Measurements from ENCODE around the gene CCDC27. TPM values are rescaled to one million over a fixed set of nuclear protein-coding genes. Genes with fewer than 3 reads are reported as not detected.

CCDC27 gene
- total RNA-seq, 1 donor from 2014 or later = not detected

GRCh38 chr1:3717715-3718601, 34.3 kb upstream of the CCDC27 start:
- Histone ChIP-seq H4K20me1 (ENCODE audit: insufficient read depth, low read length) (no peaks in the 10 kb centered on the region), H2AFZ (ENCODE audit: low read depth, low read length) (no peak overlapping the region), H3K27ac (ENCODE audit: low read depth, low read length) (no peak overlapping the region), H3K4me3 (ENCODE audit: insufficient read depth, low read depth, low read length) (no peak overlapping the region), H3K4me1 (ENCODE audit: insufficient read depth, low read length) (no peaks in the 10 kb centered on the region), H3K9ac (ENCODE audit: low read length) (no peak overlapping the region), H3K36me3 (ENCODE audit: insufficient read depth, low read length) (no peaks in the 10 kb centered on the region), H3K79me2 (ENCODE audit: insufficient read depth, low read length) (no peaks in the 10 kb centered on the region), H3K27me3 (ENCODE audit: insufficient read depth, low read length) (peaks cover 13% of the 10 kb centered on the region), H3K4me2 (ENCODE audit: low read length) (no peak overlapping the region), H3K9me3 (ENCODE audit: insufficient read depth, low read depth, low read length) (no peaks in the 10 kb centered on the region)
- H3K27me3 Mint-ChIP-seq (ENCODE audit: low read depth, unreplicated experiment) = peaks cover 17% of the 10 kb centered on the region
- no peak for DNase-seq (ENCODE audit: low read depth)
- peaks cover 2% of the 10 kb centered on the region for H3K9me3 Mint-ChIP-seq (ENCODE audit: unreplicated experiment)
- no peak overlapping the region for H3K4me3 Mint-ChIP-seq (ENCODE audit: unreplicated experiment)
- no peak for TF ChIP-seq EZH2 (IDR thresholded peaks at IDR 0.05; ENCODE audit: insufficient read depth, low read length)
- TF ChIP-seq, protein P1, sequence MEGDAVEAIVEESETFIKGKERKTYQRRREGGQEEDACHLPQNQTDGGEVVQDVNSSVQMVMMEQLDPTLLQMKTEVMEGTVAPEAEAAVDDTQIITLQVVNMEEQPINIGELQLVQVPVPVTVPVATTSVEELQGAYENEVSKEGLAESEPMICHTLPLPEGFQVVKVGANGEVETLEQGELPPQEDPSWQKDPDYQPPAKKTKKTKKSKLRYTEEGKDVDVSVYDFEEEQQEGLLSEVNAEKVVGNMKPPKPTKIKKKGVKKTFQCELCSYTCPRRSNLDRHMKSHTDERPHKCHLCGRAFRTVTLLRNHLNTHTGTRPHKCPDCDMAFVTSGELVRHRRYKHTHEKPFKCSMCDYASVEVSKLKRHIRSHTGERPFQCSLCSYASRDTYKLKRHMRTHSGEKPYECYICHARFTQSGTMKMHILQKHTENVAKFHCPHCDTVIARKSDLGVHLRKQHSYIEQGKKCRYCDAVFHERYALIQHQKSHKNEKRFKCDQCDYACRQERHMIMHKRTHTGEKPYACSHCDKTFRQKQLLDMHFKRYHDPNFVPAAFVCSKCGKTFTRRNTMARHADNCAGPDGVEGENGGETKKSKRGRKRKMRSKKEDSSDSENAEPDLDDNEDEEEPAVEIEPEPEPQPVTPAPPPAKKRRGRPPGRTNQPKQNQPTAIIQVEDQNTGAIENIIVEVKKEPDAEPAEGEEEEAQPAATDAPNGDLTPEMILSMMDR (IDR thresholded peaks at IDR 0.05; ENCODE audit: insufficient read depth, low read depth, low read length) = no peak
- H3K4me1 Mint-ChIP-seq (ENCODE audit: low read depth, unreplicated experiment) = no peaks in the 10 kb centered on the region
- H3K27ac Mint-ChIP-seq (ENCODE audit: unreplicated experiment) = no peak overlapping the region
- FAIRE-seq = no peak
- no peaks in the 10 kb centered on the region for H3K36me3 Mint-ChIP-seq (ENCODE audit: low read depth, unreplicated experiment)

DNA sequence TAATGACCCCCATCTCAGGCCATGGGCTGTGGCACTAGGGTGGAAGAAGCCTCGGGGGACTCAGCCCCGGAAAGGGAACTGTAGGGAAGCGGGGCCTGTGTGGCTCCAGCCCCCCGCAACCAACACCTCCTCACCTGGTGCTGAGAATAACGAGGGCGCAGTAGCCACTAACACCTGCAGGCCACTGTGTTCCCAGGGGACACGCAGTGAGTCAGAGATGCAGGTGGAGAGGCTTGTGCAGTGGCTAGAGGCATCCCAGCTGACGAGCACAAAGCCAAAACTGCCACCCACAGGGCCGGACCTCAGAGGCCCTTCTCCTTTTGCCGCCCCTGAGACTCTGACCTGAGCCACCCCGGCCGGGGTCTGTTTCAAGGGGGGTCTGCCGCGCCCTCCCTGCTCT, 33.5 kb upstream of the CCDC27 start:
- no peak for TF ChIP-seq EZH2 (IDR thresholded peaks at IDR 0.05; ENCODE audit: insufficient read depth, low read length)
- TF ChIP-seq, protein P1 (IDR thresholded peaks at IDR 0.05; ENCODE audit: insufficient read depth, low read depth, low read length) = no peak
- H3K9ac ChIP-seq (ENCODE audit: low read length) = no peak overlapping the region
- H3K4me2 ChIP-seq (ENCODE audit: low read length) = no peak overlapping the region

GRCh38 chr1:3721955-3722465, 30.2 kb upstream of the CCDC27 start:
- TF ChIP-seq EZH2 (IDR thresholded peaks at IDR 0.05; ENCODE audit: insufficient read depth, low read length) = no peak
- TF ChIP-seq, protein P1 (IDR thresholded peaks at IDR 0.05; ENCODE audit: insufficient read depth, low read depth, low read length) = no peak
- no peak overlapping the region for H2AFZ ChIP-seq (ENCODE audit: low read depth, low read length)
- no peaks in the 10 kb centered on the region for H4K20me1 ChIP-seq (ENCODE audit: insufficient read depth, low read length)
- no peak overlapping the region for H3K27ac ChIP-seq (ENCODE audit: low read depth, low read length)
- H3K36me3 Mint-ChIP-seq (ENCODE audit: low read depth, unreplicated experiment) = no peaks in the 10 kb centered on the region
- H3K4me1 ChIP-seq (ENCODE audit: insufficient read depth, low read length) = no peaks in the 10 kb centered on the region
- peaks cover 13% of the 10 kb centered on the region for H3K27me3 Mint-ChIP-seq (ENCODE audit: low read depth, unreplicated experiment)
- H3K27me3 ChIP-seq (ENCODE audit: insufficient read depth, low read length) = peaks cover 2% of the 10 kb centered on the region
- no peak overlapping the region for H3K4me3 ChIP-seq (ENCODE audit: insufficient read depth, low read depth, low read length)
- no peak overlapping the region for H3K4me3 Mint-ChIP-seq (ENCODE audit: unreplicated experiment)
- FAIRE-seq (no peak), DNase-seq (ENCODE audit: low read depth) (no peak)
- H3K36me3 ChIP-seq (ENCODE audit: insufficient read depth, low read length) = no peaks in the 10 kb centered on the region
- H3K4me1 Mint-ChIP-seq (ENCODE audit: low read depth, unreplicated experiment) = no peaks in the 10 kb centered on the region
- H3K9me3 ChIP-seq (ENCODE audit: insufficient read depth, low read depth, low read length) = no peaks in the 10 kb centered on the region
- no peak overlapping the region for H3K9ac ChIP-seq (ENCODE audit: low read length)
- no peak overlapping the region for H3K27ac Mint-ChIP-seq (ENCODE audit: unreplicated experiment)
- no peaks in the 10 kb centered on the region for H3K79me2 ChIP-seq (ENCODE audit: insufficient read depth, low read length)
- H3K4me2 ChIP-seq (ENCODE audit: low read length) = no peak overlapping the region
- peaks cover 2% of the 10 kb centered on the region for H3K9me3 Mint-ChIP-seq (ENCODE audit: unreplicated experiment)

More for the DNA sequence above, 33.5 kb upstream of the CCDC27 start:
- Histone ChIP-seq H3K27me3 (ENCODE audit: insufficient read depth, low read length) (peaks cover 13% of the 10 kb centered on the region), H3K4me1 (ENCODE audit: insufficient read depth, low read length) (no peaks in the 10 kb centered on the region), H3K36me3 (ENCODE audit: insufficient read depth, low read length) (no peaks in the 10 kb centered on the region), H3K27ac (ENCODE audit: low read depth, low read length) (no peak overlapping the region), H3K4me3 (ENCODE audit: insufficient read depth, low read depth, low read length) (no peak overlapping the region), H3K9me3 (ENCODE audit: insufficient read depth, low read depth, low read length) (no peaks in the 10 kb centered on the region), H2AFZ (ENCODE audit: low read depth, low read length) (no peak overlapping the region), H3K79me2 (ENCODE audit: insufficient read depth, low read length) (no peaks in the 10 kb centered on the region), H4K20me1 (ENCODE audit: insufficient read depth, low read length) (no peaks in the 10 kb centered on the region)
- Mint-ChIP-seq H3K4me3 (ENCODE audit: unreplicated experiment) (no peak overlapping the region), H3K27me3 (ENCODE audit: low read depth, unreplicated experiment) (peaks cover 17% of the 10 kb centered on the region), H3K36me3 (ENCODE audit: low read depth, unreplicated experiment) (no peaks in the 10 kb centered on the region), H3K9me3 (ENCODE audit: unreplicated experiment) (peaks cover 2% of the 10 kb centered on the region), H3K27ac (ENCODE audit: unreplicated experiment) (no peak overlapping the region), H3K4me1 (ENCODE audit: low read depth, unreplicated experiment) (no peaks in the 10 kb centered on the region)
- no peak for FAIRE-seq
- no peak for DNase-seq (ENCODE audit: low read depth)
